Esophagus (tissue), 2 donors: Measurements from ENCODE around the gene DDIT3. TPM values are rescaled to one million over a fixed set of nuclear protein-coding genes. Genes with fewer than 3 reads are reported as not detected.

Source experiments
- H3K27ac ChIP-seq, 2 donors: one replicate each; pipeline ENCODE4 v1.5.1; 2013; ENCODE audit warnings: low read depth in 2 of 2, mild to moderate bottlenecking in 2 of 2, inconsistent platforms in 1 of 2, low read length in 1 of 2, moderate library complexity in 1 of 2
- H3K27me3 ChIP-seq, 2 donors: one replicate each; pipeline ENCODE4 v1.6.1; 2013; ENCODE audit warnings: low read length in 2 of 2, control low read depth in 1 of 2, mild to moderate bottlenecking in 1 of 2; ENCODE audit not compliant: insufficient read depth in 2 of 2, control insufficient read depth in 1 of 2
- H3K36me3 ChIP-seq, 2 donors: one replicate each; pipeline ENCODE4 v1.6.1; 2013; ENCODE audit warnings: low read length in 1 of 2; ENCODE audit not compliant: control insufficient read depth in 2 of 2, insufficient read depth in 2 of 2
- H3K4me1 ChIP-seq, 2 donors: one replicate each; pipeline ENCODE4 v1.6.1; 2013; ENCODE audit warnings: low read length in 1 of 2; ENCODE audit not compliant: control insufficient read depth in 2 of 2, insufficient read depth in 2 of 2
- H3K4me3 ChIP-seq, 2 donors: one replicate each; pipeline ENCODE4 v1.5.1; 2013; ENCODE audit warnings: low read length in 2 of 2, mild to moderate bottlenecking in 2 of 2, low read depth in 1 of 2, moderate library complexity in 1 of 2
- H3K9me3 ChIP-seq, 2 donors: one replicate each; pipeline ENCODE4 v1.6.1; 2013; ENCODE audit warnings: mild to moderate bottlenecking in 2 of 2, low read depth in 1 of 2, low read length in 1 of 2, moderate library complexity in 1 of 2; ENCODE audit not compliant: control insufficient read depth in 2 of 2, insufficient read depth in 1 of 2
- WGBS, 2 donors: extraction: QIAGEN DNeasy Blood & Tissue Kit; methylation state at CpG; one replicate each; pipeline ENCODE4 v1.1.7; 2013; 5-methylcytosine and 5-hydroxymethylcytosine counted together
- polyA plus RNA-seq, 2 donors: library from polyadenylated mRNA; stranded (reverse); fragments of 200-250 nt; gene quantifications; one replicate each; pipeline ENCODE4 v1.2.3, GENCODE V29; 2013
- donor health status: healthy with polysubstance abuse.
- donor health status: Bipolar disorder and iron deficiency.

The DDIT3 gene
- polyA plus RNA-seq, 2 donors = 19.8 to 30.7 TPM

DNA sequence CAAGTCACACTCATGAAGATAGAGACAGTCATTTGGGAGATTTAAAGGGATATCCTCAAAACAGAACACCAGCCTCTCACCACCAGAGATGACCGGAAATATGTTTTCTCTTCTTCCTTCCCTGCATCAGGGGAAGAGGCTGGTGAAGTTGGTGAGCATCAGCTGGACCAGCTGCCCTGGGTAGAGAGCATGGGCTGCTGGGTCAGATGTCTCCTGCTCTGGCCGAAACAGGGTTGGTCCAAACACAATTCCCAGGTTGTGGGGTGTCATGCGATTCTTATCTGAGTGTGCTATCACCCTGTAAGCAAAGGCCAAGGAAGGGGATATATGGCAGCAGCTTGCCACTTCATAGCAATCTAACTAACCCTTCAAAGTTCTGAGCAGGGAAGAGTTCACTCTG lies 47.9 kb downstream of the DDIT3 start:
- 84 to 90% methylated on average over 3 of the region's 3 CpGs for WGBS, 2 donors
- Histone ChIP-seq H3K36me3 (peaks cover 0 to 3% of the 10 kb centered on the region in 2 donors), H3K27ac (no peak overlapping the region), H3K4me1 (peaks cover 4 to 17% of the 10 kb centered on the region in 2 donors), H3K27me3 (peaks cover 0 to 9% of the 10 kb centered on the region in 2 donors), H3K4me3 (no peak overlapping the region), H3K9me3 (no peaks in the 10 kb centered on the region)

DNA sequence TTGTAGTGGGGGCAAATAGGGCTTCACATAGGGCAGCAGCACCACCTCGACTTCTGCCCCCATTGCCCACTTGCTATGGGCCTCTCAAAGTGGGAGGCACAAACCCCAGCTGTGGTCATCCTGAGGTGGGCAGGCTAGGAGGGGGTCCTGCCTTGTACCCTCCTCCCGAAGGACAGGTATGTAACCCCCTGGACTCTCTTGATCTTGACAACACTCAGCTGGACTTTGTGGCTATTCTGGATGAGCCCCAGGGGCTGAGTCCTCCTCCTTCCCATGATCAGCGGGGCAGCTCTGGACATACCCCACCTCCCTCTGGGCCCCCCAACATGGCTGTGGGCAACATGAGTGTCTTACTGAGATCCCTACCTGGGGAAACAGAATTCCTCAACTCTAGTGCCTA lies 48.7 kb downstream of the DDIT3 start:
- H3K36me3 ChIP-seq = peaks cover 0 to 3% of the 10 kb centered on the region in 2 donors
- no peaks in the 10 kb centered on the region for H3K9me3 ChIP-seq
- no peak overlapping the region for H3K4me3 ChIP-seq
- peaks cover 4 to 17% of the 10 kb centered on the region in 2 donors for H3K4me1 ChIP-seq
- H3K27me3 ChIP-seq = peaks cover 0 to 9% of the 10 kb centered on the region in 2 donors
- H3K27ac ChIP-seq = no peak overlapping the region
- WGBS, 2 donors = 82 to 91% methylated on average over 3 of the region's 3 CpGs

DNA sequence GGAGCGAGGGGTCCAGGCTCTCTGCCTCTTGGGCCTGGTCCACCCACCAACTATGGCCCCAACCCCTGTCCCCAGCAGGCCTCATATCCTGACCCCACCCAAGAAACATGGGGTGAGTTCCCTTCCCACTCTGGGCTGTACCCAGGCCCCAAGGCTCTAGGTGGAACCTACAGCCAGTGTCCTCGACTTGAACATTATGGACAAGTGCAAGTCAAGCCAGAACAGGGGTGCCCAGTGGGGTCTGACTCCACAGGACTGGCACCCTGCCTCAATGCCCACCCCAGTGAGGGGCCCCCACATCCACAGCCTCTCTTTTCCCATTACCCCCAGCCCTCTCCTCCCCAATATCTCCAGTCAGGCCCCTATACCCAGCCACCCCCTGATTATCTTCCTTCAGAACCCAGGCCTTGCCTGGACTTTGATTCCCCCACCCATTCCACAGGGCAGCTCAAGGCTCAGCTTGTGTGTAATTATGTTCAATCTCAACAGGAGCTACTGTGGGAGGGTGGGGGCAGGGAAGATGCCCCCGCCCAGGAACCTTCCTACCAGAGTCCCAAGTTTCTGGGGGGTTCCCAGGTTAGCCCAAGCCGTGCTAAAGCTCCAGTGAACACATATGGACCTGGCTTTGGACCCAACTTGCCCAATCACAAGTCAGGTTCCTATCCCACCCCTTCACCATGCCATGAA lies 49.2 kb downstream of the DDIT3 start:
- Histone ChIP-seq H3K36me3 (peaks cover 0 to 3% of the 10 kb centered on the region in 2 donors), H3K27me3 (peaks cover 0 to 7% of the 10 kb centered on the region in 2 donors), H3K9me3 (no peaks in the 10 kb centered on the region), H3K4me3 (no peak overlapping the region), H3K27ac (no peak overlapping the region), H3K4me1 (peaks cover 3 to 14% of the 10 kb centered on the region in 2 donors)
- WGBS, 2 donors = 75 to 83% methylated on average over 4 of the region's 4 CpGs

DNA sequence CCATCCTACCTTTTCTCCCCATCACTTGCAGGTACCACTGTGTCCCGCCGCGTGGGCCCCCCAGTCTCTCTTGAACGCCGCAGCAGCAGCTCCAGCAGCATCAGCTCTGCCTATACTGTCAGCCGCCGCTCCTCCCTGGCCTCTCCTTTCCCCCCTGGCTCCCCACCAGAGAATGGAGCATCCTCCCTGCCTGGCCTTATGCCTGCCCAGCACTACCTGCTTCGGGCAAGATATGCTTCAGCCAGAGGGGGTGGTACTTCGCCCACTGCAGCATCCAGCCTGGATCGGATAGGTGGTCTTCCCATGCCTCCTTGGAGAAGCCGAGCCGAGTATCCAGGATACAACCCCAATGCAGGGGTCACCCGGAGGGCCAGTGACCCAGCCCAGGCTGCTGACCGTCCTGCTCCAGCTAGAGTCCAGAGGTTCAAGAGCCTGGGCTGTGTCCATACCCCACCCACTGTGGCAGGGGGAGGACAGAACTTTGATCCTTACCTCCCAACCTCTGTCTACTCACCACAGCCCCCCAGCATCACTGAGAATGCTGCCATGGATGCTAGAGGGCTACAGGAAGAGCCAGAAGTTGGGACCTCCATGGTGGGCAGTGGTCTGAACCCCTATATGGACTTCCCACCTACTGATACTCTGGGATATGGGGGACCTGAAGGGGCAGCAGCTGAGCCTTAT lies 49.9 kb downstream of the DDIT3 start:
- Histone ChIP-seq H3K27me3 (peaks cover 0 to 2% of the 10 kb centered on the region in 2 donors), H3K27ac (no peak overlapping the region), H3K4me3 (no peak overlapping the region), H3K36me3 (peaks cover 0 to 3% of the 10 kb centered on the region in 2 donors), H3K4me1 (peaks cover 0 to 7% of the 10 kb centered on the region in 2 donors), H3K9me3 (no peaks in the 10 kb centered on the region)
- WGBS, 2 donors = 92 to 93% methylated on average over 14 of the region's 14 CpGs

DNA sequence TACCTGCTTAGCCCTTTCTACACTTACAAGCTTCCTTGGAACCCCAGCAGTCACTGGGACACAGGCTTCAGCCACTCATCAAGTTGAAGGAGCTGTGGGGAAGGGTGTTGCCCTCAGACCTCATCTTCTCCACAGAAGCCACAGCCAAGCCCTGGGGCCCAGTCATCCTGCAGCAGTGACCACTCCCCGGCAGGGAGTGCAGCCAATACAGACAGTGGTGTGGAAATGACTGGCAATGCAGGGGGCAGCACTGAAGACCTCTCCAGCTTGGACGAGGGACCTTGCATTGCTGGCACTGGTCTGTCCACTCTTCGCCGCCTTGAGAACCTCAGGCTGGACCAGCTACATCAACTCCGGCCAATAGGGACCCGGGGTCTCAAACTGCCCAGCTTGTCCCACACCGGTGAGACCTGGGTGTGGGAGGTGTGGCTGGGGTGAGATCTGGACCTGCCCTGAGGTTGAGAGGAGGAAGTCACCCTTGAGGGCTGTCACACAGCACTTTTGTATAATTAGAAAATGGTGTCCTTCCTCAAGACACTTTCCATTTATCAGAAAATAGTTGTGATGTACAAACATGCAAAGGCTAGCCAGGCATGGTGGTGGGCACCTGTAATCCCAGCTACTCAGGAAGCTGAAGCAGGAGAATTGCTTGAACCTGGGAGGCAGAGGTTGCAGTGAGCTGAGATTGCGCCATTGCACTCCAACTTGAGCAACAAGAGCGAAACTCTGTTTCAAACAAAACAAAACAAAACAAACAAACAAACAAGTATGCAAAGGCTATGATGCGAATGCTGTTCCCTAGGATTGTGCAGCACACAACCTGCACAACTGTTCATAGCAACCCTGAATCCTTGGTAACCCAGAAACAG lies 50.8 kb downstream of the DDIT3 start:
- 84 to 89% methylated on average over 10 of the region's 10 CpGs for WGBS, 2 donors
- no peaks in the 10 kb centered on the region for H3K9me3 ChIP-seq
- H3K36me3 ChIP-seq = peaks cover 0 to 3% of the 10 kb centered on the region in 2 donors
- H3K27me3 ChIP-seq = no peaks in the 10 kb centered on the region
- no peak overlapping the region for H3K4me3 ChIP-seq
- no peak overlapping the region for H3K27ac ChIP-seq
- no peaks in the 10 kb centered on the region for H3K4me1 ChIP-seq

DNA sequence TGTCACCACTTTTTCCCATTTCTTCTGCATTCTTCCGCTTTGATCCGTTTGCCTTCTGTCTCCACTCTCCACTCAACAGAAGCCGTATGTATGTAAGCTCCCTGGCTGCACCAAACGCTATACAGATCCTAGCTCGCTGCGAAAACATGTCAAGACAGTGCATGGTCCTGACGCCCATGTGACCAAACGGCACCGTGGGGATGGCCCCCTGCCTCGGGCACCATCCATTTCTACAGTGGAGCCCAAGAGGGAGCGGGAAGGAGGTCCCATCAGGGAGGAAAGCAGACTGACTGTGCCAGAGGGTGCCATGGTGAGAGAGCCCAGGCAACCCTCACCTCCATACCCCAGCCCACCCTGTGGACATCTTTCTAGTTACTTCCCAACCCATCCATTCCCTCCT lies 52.4 kb downstream of the DDIT3 start:
- Histone ChIP-seq H3K36me3 (peaks cover 0 to 3% of the 10 kb centered on the region in 2 donors), H3K4me3 (no peak overlapping the region), H3K9me3 (no peaks in the 10 kb centered on the region), H3K4me1 (no peaks in the 10 kb centered on the region), H3K27ac (no peak overlapping the region), H3K27me3 (no peaks in the 10 kb centered on the region)
- 76 to 77% methylated on average over 11 of the region's 11 CpGs for WGBS, 2 donors

DNA sequence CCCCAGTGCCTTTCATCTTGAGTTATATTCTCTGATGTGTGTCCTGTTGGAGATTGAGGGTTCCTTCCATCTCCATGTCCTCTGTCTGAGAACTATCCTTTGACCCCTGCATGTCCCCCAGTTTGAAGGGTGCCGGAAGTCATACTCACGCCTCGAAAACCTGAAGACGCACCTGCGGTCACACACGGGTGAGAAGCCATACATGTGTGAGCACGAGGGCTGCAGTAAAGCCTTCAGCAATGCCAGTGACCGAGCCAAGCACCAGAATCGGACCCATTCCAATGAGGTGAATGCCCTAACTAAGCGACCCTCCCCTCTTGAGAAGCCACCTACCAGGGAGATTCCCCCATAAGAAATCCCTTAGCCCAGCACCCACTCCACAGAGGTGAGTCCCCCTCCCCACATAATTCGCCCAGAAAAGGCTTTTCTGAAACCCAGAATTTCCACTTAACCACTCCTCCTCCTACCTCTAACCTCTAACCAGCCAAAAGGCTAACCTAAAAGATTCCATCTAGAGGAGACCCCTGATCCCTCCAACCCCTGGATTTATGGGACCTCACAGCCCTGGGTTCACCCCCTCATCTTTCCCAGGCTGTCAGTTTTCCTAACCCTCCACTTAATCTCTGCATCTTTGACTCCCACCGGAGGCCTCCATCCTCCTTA lies 53.0 kb downstream of the DDIT3 start:
- no peak overlapping the region for H3K4me3 ChIP-seq

More for the DNA sequence above, 53.0 kb downstream of the DDIT3 start:
- WGBS, 2 donors = 86 to 89% methylated on average over 12 of the region's 12 CpGs
- Histone ChIP-seq H3K27ac (no peak overlapping the region), H3K27me3 (no peaks in the 10 kb centered on the region), H3K4me1 (no peaks in the 10 kb centered on the region), H3K9me3 (no peaks in the 10 kb centered on the region), H3K36me3 (peaks cover 0 to 3% of the 10 kb centered on the region in 2 donors)
